Ishikawa (cell line): ENCODE data around the gene TOMM40.

ENCODE experiments used
- CEBPB ChIP-seq: IDR thresholded peaks from 2 replicates; pipeline ENCODE4 v1.6.1; 2012
- CREB1 ChIP-seq: IDR thresholded peaks from 2 replicates; pipeline ENCODE4 v1.6.1; 2012; ENCODE audit warnings: low read depth
- EGR1 ChIP-seq: IDR thresholded peaks from 2 replicates; pipeline ENCODE4 v1.6.1; 2012
- EP300 ChIP-seq: IDR thresholded peaks from 2 replicates; pipeline ENCODE4 v1.6.1; 2012; ENCODE audit warnings: borderline replicate concordance
- FOXM1 ChIP-seq: IDR thresholded peaks from 2 replicates; pipeline ENCODE4 v1.6.1; 2012; ENCODE audit warnings: low read depth, borderline replicate concordance
- MAX ChIP-seq: IDR thresholded peaks from 2 replicates; pipeline ENCODE4 v1.6.1; 2012
- NFIC ChIP-seq: IDR thresholded peaks from 2 replicates; pipeline ENCODE4 v1.6.1; 2012
- RAD21 ChIP-seq: IDR thresholded peaks from 2 replicates; pipeline ENCODE4 v1.6.1; 2012; ENCODE audit warnings: low read depth
- REST ChIP-seq: IDR thresholded peaks from 2 replicates; pipeline ENCODE4 v1.6.1; 2012; ENCODE audit warnings: low read depth, mild to moderate bottlenecking
- TAF1 ChIP-seq: IDR thresholded peaks from 2 replicates; pipeline ENCODE4 v1.6.1; 2012; ENCODE audit warnings: low read depth, mild to moderate bottlenecking
- TCF12 ChIP-seq: IDR thresholded peaks from 2 replicates; pipeline ENCODE4 v1.6.1; 2012; ENCODE audit warnings: low read depth
- TEAD4 ChIP-seq: IDR thresholded peaks from 2 replicates; pipeline ENCODE4 v1.6.1; 2012
- USF1 ChIP-seq: IDR thresholded peaks from 2 replicates; pipeline ENCODE4 v1.6.1; 2012
- YY1 ChIP-seq: IDR thresholded peaks from 2 replicates; pipeline ENCODE4 v1.6.1; 2012; ENCODE audit warnings: low read depth
- ZBTB7A ChIP-seq: IDR thresholded peaks from 2 replicates; pipeline ENCODE4 v1.6.1; 2012; ENCODE audit warnings: low read depth

The TOMM40 gene

GRCh38 chr19:44942067-44942571 lies 51.1 kb downstream of the TOMM40 start, which contains the start of gene APOC4:
TSS of gene APOC4 (plus strand) at chr19:44942237. CDS start at chr19:44942278, 41 bp downstream.
- TF ChIP-seq TCF12 (no peak), NFIC (no peak), CEBPB (no peak), RAD21 (no peak), USF1 (no peak), TAF1 (no peak), TEAD4 (no peak)

- TF ChIP-seq FOXM1 (no peak), CREB1 (no peak), EP300 (no peak), NFIC (no peak), MAX (no peak), CEBPB (no peak), TCF12 (no peak), RAD21 (no peak), USF1 (no peak), EGR1 (no peak), YY1 (no peak), ZBTB7A (no peak), REST (no peak), TAF1 (no peak)
These were observed 52.8 kb downstream of the TOMM40 start for GRCh38 chr19:44943801-44944249.

GRCh38 chr19:44947041-44947581 lies 56.1 kb downstream of the TOMM40 start:
- TF ChIP-seq TAF1 (no peak), RAD21 (no peak), USF1 (no peak), YY1 (no peak), NFIC (no peak), TCF12 (no peak), FOXM1 (no peak), EP300 (no peak), MAX (no peak), REST (no peak), CREB1 (no peak), TEAD4 (no peak), CEBPB (no peak), ZBTB7A (no peak), EGR1 (no peak)

- TF ChIP-seq FOXM1 (no peak), YY1 (no peak), TCF12 (no peak), RAD21 (no peak), MAX (no peak), CEBPB (no peak), CREB1 (no peak), TEAD4 (no peak), EP300 (no peak), USF1 (no peak), NFIC (no peak), TAF1 (no peak), EGR1 (no peak), ZBTB7A (no peak), REST (no peak)
These were observed 57.2 kb downstream of the TOMM40 start for GRCh38 chr19:44948237-44948636.
